Measurements from ENCODE around the gene MAP3K15. TPM values are rescaled to one million over a fixed set of nuclear protein-coding genes. Genes with fewer than 3 reads are reported as not detected.
"Not testable (repeated sequence)": the region's sequence is repeated elsewhere in the genome, so short reads cannot be mapped to it uniquely, and the experiment has no call there.

The MAP3K15 gene
- total RNA-seq, 1 donor from 2014 or later = not detected

DNA sequence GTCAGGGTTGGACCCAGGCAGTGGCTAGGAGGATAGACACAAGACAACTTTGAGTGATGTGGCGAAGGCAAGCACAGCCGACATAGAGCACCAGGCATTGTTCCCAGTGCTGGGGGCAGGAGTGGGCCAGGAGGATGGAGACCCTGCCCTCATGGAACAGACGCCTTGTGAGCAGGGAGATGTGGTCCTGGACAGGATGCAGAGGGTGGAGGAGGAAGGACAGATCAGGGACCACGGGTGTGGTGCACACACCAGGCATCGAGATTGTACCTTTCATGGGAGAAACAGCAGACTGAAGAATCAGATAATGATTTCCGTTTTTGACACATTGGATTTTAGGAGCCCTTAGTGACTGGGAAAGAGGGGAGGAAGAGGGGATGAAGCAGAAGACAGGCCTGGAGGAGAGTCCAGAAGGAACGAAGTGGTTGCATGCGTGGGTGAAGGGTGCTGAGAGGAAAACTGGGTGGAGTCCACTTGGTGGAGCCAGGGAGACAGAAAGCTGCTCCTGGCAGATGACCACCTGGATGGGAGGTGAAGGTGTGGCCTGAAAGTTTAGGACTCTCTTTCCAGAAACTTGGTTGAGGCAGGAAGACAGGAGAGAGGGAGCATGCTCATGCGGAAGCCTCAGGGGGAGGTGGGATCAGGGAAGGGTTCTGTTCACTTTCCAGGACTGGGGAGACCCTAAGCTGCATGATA is 27.9 kb upstream of the MAP3K15 start:
- intact Hi-C loops (cut with DNase I) = loop anchor here (10.0 kb wide), 1 partner anchor 72 kb away; no protein-coding TSS in a partner anchor
- ATAC-seq = no peak
- DNase-seq (ENCODE audit: missing footprints) = no peak

DNA sequence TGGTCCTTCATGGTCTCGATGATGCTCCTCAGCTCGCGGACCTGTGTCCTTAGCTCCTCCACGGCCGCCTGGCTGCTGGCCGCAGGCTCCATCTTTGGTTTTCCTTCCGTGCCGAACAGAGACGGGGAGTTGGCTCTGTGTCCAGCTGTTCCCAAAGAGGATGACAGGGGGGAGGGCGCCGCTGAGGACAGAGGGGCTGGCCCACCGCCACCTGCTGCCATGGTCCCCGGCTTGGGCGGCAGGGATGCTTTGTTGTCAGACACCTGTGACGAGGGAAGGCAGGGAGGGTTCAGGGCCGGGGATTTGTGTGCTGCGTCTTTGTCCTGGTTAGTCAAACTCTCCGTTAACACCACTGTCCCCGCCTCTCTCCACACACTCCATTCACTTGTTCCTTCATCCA is 26.6 kb upstream of the MAP3K15 start:
- DNase-seq (ENCODE audit: missing footprints) (no peak), ATAC-seq (no peak)
- intact Hi-C loops (cut with DNase I) = loop anchor here (10.0 kb wide), 1 partner anchor 73 kb away; no protein-coding TSS in a partner anchor

DNA sequence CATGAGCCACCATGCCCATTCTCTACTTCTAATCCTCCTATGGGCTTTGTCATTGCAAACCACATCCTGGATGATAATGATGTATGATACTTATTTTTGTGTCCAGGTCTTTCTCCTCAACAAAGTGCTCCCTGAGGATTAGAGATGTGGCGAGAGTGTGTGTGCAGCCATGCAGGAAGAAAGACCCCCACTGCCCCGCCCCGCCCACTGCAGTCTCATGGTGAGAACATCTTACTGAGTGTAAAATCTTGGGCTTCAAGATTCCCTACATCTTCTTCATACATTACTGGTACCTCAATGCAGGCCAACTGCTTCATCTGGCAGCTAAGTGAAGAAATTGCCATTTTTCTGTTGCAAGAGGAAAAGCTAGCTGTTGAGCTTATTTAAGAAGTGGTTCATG is 25.9 kb upstream of the MAP3K15 start:
- DNase-seq (ENCODE audit: missing footprints) (no peak), ATAC-seq (no peak)
- intact Hi-C loops (cut with DNase I) = loop anchor here (10.0 kb wide), 1 partner anchor 74 kb away; no protein-coding TSS in a partner anchor

- DNase-seq (ENCODE audit: missing footprints) (no peak), ATAC-seq (no peak)
- intact Hi-C loops (cut with DNase I) = loop anchor here (10.0 kb wide), 1 partner anchor 75 kb away; no protein-coding TSS in a partner anchor
These were observed 24.8 kb upstream of the MAP3K15 start for GRCh38 chrX:19540076-19540475.

DNA sequence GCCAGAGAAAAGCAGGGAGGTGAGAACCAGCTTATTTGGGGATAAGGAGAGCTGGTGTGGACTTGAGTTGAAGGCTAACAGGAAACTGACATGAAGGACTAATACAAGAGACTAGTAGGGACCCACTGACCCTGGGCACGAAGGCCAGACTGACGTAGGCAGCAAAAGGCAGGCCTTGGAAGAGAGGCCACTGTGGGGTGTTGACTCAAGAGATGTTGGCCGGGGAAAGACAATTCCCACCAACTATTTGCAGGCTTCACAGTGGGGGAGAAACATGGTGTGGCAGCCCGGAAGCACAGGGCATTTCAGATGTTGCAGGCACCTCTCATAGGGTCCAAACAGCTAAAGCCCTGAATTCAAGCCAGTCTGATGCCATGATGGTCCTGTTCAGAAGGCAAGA is 24.4 kb upstream of the MAP3K15 start:
- DNase-seq (ENCODE audit: missing footprints) (no peak), ATAC-seq (no peak)
- intact Hi-C loops (cut with DNase I) = loop anchor here (10.0 kb wide), 1 partner anchor 75 kb away; no protein-coding TSS in a partner anchor

GRCh38 chrX:19535476-19535875 is 20.2 kb upstream of the MAP3K15 start:
- intact Hi-C loops (cut with DNase I) = no loop called here
- DNase-seq (ENCODE audit: missing footprints) (no peak), ATAC-seq (no peak)

- DNase-seq (ENCODE audit: missing footprints) = no peak
- peak; percentile 72 for ATAC-seq
- intact Hi-C loops (cut with DNase I) = loop anchor here (5.0 kb wide), 1 partner anchor 160 kb away; no protein-coding TSS in a partner anchor
These were observed 17.4 kb upstream of the MAP3K15 start for GRCh38 chrX:19532709-19533108.

GRCh38 chrX:19517965-19518364 is 2.7 kb upstream of the MAP3K15 start:
- ATAC-seq (no peak), DNase-seq (ENCODE audit: missing footprints) (no peak)
- intact Hi-C loops (cut with DNase I) = no loop called here

DNA sequence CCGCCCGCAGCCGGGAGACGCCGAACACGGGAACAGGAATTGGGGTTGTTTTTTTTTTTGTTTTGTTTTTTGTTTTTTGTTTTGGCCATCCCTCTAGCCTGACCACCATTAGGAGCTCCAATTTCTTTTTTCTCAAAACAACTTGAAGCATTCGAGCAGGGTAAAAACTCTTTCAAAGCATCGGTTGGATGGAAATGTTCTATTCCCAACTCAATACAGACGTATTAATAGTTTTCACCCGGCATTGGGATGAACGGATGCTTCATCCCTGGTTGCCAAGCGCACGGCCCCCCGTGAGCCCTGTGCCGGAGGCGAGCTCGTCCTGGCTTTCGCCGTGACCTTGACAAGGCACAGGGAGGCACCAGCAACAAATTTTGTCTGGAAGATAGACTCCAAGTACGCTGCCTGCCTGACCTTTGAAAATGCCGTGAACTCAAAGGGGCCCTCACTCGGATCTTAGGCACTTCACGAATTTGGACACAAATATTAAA is 352 bp upstream of the MAP3K15 start:
- intact Hi-C loops (cut with DNase I) = no loop called here
- ATAC-seq = no peak
- no peak for DNase-seq (ENCODE audit: missing footprints)

- ATAC-seq (no peak), DNase-seq (ENCODE audit: missing footprints) (no peak)
- intact Hi-C loops (cut with DNase I) = no loop called here
These were observed 1.9 kb downstream of the MAP3K15 start for GRCh38 chrX:19513383-19513782.

DNA sequence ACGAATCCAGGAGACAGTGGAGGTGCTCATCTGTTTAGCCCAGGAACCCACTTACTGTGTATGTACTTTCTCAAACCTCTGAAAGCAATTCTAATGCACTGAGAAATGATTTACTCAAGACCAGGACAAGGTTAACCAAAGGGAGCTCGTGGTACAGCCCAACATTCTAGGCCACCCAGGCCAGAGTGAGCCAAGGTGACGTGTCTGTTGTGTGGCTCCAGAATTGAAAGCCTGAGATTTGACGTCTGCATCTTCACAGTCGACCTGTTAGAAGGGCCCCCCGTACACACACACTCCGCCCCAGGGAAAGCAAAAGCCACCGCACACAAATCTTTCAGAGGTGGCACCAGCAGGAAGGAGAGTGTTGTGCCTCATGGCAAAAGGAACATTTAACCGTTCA is 2.3 kb downstream of the MAP3K15 start:
- ATAC-seq (no peak), DNase-seq (ENCODE audit: missing footprints) (no peak)
- intact Hi-C loops (cut with DNase I) = no loop called here

DNA sequence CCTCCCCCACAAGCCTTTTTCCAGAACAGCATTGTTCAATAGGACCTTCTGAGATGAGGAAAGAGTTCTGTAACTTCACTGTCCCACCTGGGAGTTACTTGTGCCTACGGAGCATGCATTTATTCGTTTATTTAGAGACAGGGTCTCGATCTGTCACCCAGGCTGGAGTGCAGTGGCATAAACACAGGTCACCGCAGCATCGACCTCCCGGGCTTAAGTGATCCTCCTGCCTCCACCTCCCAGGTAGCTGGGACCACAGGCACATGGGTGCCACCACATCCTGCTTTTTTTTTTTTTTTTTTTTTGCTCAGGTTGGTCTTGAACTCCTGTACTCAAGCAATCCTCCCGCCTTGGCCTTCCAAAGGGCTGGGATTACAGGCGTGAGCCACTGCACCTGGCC is 2.9 kb downstream of the MAP3K15 start:
- ATAC-seq (no peak), DNase-seq (ENCODE audit: missing footprints) (no peak)
- intact Hi-C loops (cut with DNase I) = no loop called here

DNA sequence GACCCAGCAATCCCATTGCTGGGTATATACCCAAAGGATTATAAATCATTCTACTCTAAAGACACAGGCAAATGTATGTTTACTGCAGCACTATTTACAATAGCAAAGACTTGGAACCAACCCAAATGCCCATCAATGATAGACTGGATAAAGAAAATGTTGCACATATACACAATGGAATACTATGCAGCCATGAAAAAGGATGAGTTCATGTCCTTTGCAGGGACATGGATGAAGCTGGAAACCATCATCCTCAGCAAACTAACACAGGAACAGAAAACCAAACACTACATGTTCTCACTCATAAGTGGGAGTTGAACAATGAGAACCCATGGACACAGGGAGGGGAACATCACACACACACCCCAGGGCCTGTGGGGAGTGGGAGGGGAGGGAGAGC is 3.5 kb downstream of the MAP3K15 start:
- DNase-seq (ENCODE audit: missing footprints); intact Hi-C loops (cut with DNase I); ATAC-seq: not testable (repeated sequence)

GRCh38 chrX:19496711-19497110 is 18.6 kb downstream of the MAP3K15 start:
- intact Hi-C loops (cut with DNase I) = no loop called here

GRCh38 chrX:19487520-19488200 is 27.6 kb downstream of the MAP3K15 start:
- intact Hi-C loops (cut with DNase I) = no loop called here
- DNase-seq (ENCODE audit: missing footprints) (no peak), ATAC-seq (no peak)

More at GRCh38 chrX:19496711-19497110, 18.6 kb downstream of the MAP3K15 start:
- DNase-seq (ENCODE audit: missing footprints) (no peak), ATAC-seq (no peak)

- no peak for ATAC-seq
- DNase-seq (ENCODE audit: missing footprints) = no peak
- intact Hi-C loops (cut with DNase I) = no loop called here
These were observed 35.9 kb downstream of the MAP3K15 start for GRCh38 chrX:19479458-19479857.

DNA sequence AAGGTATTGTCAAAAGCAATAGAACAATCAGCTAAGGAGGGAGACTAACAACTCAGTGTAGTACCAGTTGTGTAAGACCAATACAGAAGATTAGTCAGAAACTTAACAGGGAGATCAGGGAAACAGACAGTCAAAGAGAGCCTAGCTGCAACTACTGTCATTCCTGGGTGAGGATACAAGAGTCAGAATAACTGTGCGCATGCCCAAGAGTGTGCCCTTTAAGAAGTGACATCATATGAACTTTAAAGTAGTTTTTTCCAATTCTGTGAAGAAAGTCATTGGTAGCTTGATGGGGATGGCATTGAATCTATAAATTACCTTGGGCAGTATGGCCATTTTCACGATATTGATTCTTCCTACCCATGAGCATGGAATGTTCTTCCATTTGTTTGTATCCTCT is 46.9 kb downstream of the MAP3K15 start:
- intact Hi-C loops (cut with DNase I); DNase-seq (ENCODE audit: missing footprints); ATAC-seq: not testable (repeated sequence)

GRCh38 chrX:19462879-19463278 is 52.4 kb downstream of the MAP3K15 start:
- no peak for DNase-seq (ENCODE audit: missing footprints)
- ATAC-seq = no peak
- intact Hi-C loops (cut with DNase I) = no loop called here

DNA sequence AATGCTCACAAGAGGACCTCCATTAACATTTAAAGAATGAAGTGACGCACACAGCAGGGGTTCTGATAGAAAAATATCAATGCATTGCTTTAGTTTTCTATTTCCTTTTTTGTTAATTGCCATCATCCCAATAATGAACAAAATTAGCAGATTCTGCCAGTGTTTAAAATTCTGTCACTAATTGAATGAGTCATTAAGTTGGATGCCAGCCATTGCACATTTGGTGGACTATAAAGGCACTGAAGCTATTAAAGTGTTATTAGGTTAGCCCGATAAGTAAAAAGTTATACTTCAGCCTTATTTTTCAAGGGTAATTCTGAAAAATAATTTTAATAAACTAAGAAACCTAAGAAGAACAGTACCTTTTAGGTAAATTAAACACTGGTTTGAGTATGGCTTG is 53.1 kb downstream of the MAP3K15 start:
- intact Hi-C loops (cut with DNase I) = no loop called here
- ATAC-seq = no peak
- DNase-seq (ENCODE audit: missing footprints) = no peak

- no peak for DNase-seq (ENCODE audit: missing footprints)
- ATAC-seq = no peak
- intact Hi-C loops (cut with DNase I) = no loop called here
These were observed 57.6 kb downstream of the MAP3K15 start for GRCh38 chrX:19457662-19458061.
